NCI-H1436 treated with DMSO at 0.1 percent for 48 hours (cell line): ENCODE data around the gene SLC41A1.

Experiments
- DNase-seq: peaks from one replicate; lab custom pipeline; 2025; lab: John Stamatoyannopoulos, UW

SLC41A1 gene

GRCh38 chr1:205822397-205822796 is 9.4 kb upstream of the SLC41A1 start:
- DNase-seq = no peak

GRCh38 chr1:205817988-205818387 is 5.0 kb upstream of the SLC41A1 start:
- DNase-seq = no peak

- DNase-seq = no peak
Measured at GRCh38 chr1:205817364-205817763, 4.4 kb upstream of the SLC41A1 start.

GRCh38 chr1:205813755-205814058 is 709 bp upstream of the SLC41A1 start:
- DNase-seq = no peak

GRCh38 chr1:205812271-205812877 is 624 bp downstream of the SLC41A1 start:
- no peak for DNase-seq

GRCh38 chr1:205811660-205812059 is 1.3 kb downstream of the SLC41A1 start:
- DNase-seq = no peak

GRCh38 chr1:205810448-205811157 is 2.4 kb downstream of the SLC41A1 start:
- DNase-seq = no peak

- no peak for DNase-seq
Measured at GRCh38 chr1:205809942-205810345, 3.1 kb downstream of the SLC41A1 start.

- no peak for DNase-seq
Measured at GRCh38 chr1:205809469-205809868, 3.5 kb downstream of the SLC41A1 start.

GRCh38 chr1:205805082-205805711 is 7.8 kb downstream of the SLC41A1 start:
- DNase-seq = no peak

- no peak for DNase-seq
Measured at GRCh38 chr1:205804605-205805004, 8.4 kb downstream of the SLC41A1 start.

GRCh38 chr1:205803986-205804385 is 9.0 kb downstream of the SLC41A1 start:
- DNase-seq = no peak

- DNase-seq = no peak
Measured at GRCh38 chr1:205802060-205802459, 10.9 kb downstream of the SLC41A1 start.

- DNase-seq = no peak
Measured at GRCh38 chr1:205800981-205801703, 11.9 kb downstream of the SLC41A1 start.

GRCh38 chr1:205800427-205800826 is 12.6 kb downstream of the SLC41A1 start:
- no peak for DNase-seq

GRCh38 chr1:205798577-205798976 is 14.4 kb downstream of the SLC41A1 start:
- DNase-seq = no peak

GRCh38 chr1:205797168-205797567 is 15.8 kb downstream of the SLC41A1 start:
- DNase-seq = no peak

- no peak for DNase-seq
Measured at GRCh38 chr1:205794011-205794730, 18.8 kb downstream of the SLC41A1 start.

GRCh38 chr1:205792961-205793673 is 19.9 kb downstream of the SLC41A1 start:
- DNase-seq = no peak

- DNase-seq = no peak
Measured at GRCh38 chr1:205792481-205792881, 20.5 kb downstream of the SLC41A1 start.

- no peak for DNase-seq
Measured at GRCh38 chr1:205791568-205792180, 21.3 kb downstream of the SLC41A1 start.
